ENCODE results near the gene C12orf43. TPM values are rescaled to one million over a fixed set of nuclear protein-coding genes. Genes with fewer than 3 reads are reported as not detected.

The C12orf43 gene
- total RNA-seq, 1 experiment from 2014 or later, result 14.8 TPM

DNA sequence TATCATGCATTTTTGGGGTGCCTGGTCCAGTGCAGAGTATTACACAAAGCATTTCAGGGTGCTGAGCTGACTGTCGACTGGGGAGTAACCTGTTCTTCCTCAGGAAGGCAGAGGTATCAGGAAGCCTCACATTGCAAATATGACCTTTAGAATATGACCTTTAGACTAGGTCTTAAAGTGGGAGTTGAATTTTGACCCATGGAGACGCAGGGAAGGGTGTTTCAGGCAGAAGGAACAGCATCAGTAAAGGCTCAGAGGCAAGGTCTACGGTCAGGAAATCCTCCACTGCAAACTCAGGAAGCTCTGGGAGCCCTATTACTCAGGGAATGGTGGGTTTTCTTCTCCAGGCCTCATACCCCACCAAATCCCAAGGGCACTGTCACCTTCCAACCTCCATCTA, 26.6 kb downstream of the C12orf43 start:
- Histone ChIP-seq H3K4me3 (no peak overlapping the region), H3K27ac (no peak overlapping the region), H3F3A (ENCODE audit: insufficient read depth, low read depth) (no peaks in the 10 kb centered on the region), H3K4me1 (replicated peaks; ENCODE audit: insufficient read depth) (no peaks in the 10 kb centered on the region), H3K79me2 (ENCODE audit: low read depth) (no peaks in the 10 kb centered on the region), H3K4me2 (no peak overlapping the region), H4K20me1 (ENCODE audit: insufficient read depth) (no peaks in the 10 kb centered on the region), H3K27me3 (ENCODE audit: insufficient read depth, low read depth) (peaks cover 3% of the 10 kb centered on the region; the same call in 1 of the 2 replicates), H3K9me3 (ENCODE audit: insufficient read depth, low read depth) (no peaks in the 10 kb centered on the region), H3K36me3 (ENCODE audit: low read depth) (no peaks in the 10 kb centered on the region), H2AFZ (no peak overlapping the region), H3K9me2 (ENCODE audit: insufficient read depth) (no peaks in the 10 kb centered on the region)
- TF ChIP-seq, protein P1, sequence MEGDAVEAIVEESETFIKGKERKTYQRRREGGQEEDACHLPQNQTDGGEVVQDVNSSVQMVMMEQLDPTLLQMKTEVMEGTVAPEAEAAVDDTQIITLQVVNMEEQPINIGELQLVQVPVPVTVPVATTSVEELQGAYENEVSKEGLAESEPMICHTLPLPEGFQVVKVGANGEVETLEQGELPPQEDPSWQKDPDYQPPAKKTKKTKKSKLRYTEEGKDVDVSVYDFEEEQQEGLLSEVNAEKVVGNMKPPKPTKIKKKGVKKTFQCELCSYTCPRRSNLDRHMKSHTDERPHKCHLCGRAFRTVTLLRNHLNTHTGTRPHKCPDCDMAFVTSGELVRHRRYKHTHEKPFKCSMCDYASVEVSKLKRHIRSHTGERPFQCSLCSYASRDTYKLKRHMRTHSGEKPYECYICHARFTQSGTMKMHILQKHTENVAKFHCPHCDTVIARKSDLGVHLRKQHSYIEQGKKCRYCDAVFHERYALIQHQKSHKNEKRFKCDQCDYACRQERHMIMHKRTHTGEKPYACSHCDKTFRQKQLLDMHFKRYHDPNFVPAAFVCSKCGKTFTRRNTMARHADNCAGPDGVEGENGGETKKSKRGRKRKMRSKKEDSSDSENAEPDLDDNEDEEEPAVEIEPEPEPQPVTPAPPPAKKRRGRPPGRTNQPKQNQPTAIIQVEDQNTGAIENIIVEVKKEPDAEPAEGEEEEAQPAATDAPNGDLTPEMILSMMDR (conservative IDR thresholded peaks at IDR 0.05), result no peak
- no peak for TF ChIP-seq EZH2 (IDR thresholded peaks at IDR 0.05; ENCODE audit: low read depth)
- BruUV-seq (replicated peaks), result no TSS peak
- DNase-seq, result no peak
- intact Hi-C loops (cut with micrococcal nuclease; ENCODE audit: unreplicated experiment), result no loop called here
- CTCF ChIA-PET, result no interaction called here
- POLR2A ChIA-PET (ENCODE audit: unreplicated experiment), result no interaction called here

DNA sequence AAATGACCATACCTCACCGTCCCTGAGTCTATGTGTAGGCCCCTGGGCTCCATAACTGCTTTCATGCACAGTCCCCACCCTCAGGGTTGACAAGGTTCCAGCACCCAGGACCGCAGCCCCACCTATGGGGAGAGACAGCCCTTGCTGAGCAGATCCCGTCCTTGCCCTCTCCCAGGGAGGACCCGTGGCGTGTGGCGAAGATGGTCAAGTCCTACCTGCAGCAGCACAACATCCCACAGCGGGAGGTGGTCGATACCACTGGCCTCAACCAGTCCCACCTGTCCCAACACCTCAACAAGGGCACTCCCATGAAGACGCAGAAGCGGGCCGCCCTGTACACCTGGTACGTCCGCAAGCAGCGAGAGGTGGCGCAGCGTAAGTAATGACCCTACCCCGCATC, 27.6 kb downstream of the C12orf43 start:
- Histone ChIP-seq H3K4me3 (no peak overlapping the region), H3K9me3 (ENCODE audit: insufficient read depth, low read depth) (no peaks in the 10 kb centered on the region), H3K4me1 (replicated peaks; ENCODE audit: insufficient read depth) (no peaks in the 10 kb centered on the region), H3F3A (ENCODE audit: insufficient read depth, low read depth) (no peaks in the 10 kb centered on the region), H3K36me3 (ENCODE audit: low read depth) (no peaks in the 10 kb centered on the region), H3K79me2 (ENCODE audit: low read depth) (no peaks in the 10 kb centered on the region), H3K9me2 (ENCODE audit: insufficient read depth) (no peaks in the 10 kb centered on the region), H3K27me3 (ENCODE audit: insufficient read depth, low read depth) (peaks cover 3% of the 10 kb centered on the region; the same call in 1 of the 2 replicates), H3K4me2 (no peak overlapping the region), H2AFZ (no peak overlapping the region), H4K20me1 (ENCODE audit: insufficient read depth) (no peaks in the 10 kb centered on the region), H3K27ac (no peak overlapping the region)
- no TSS peak for BruUV-seq (replicated peaks)
- intact Hi-C loops (cut with micrococcal nuclease; ENCODE audit: unreplicated experiment), result no loop called here
- ChIA-PET POLR2A (ENCODE audit: unreplicated experiment) (no interaction called here), CTCF (no interaction called here)
- no peak for DNase-seq
- TF ChIP-seq, protein P1 (conservative IDR thresholded peaks at IDR 0.05), result no peak
- TF ChIP-seq EZH2 (IDR thresholded peaks at IDR 0.05; ENCODE audit: low read depth), result no peak

DNA sequence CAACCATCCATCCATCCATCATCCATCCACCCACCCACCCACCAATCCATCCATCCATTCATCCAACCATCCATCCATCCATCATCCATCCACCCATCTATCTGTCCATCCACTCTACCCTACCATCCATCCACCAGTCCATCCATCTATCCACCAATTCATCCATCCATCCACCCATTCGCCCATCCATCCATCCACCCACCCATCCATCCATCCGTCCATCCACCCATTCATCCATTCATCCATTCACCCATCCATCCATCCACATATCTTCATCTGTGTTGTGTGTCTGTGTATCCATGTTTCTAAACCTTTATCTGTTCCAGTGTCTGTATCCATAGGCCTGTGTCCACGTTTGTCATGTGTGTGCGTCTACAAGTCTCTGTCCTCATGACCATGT, 28.1 kb downstream of the C12orf43 start:
- intact Hi-C loops (cut with micrococcal nuclease; ENCODE audit: unreplicated experiment), result no loop called here
- POLR2A ChIA-PET (ENCODE audit: unreplicated experiment), result no interaction called here
- H3K9me3 ChIP-seq (ENCODE audit: insufficient read depth, low read depth), result no peaks in the 10 kb centered on the region
- no peak for TF ChIP-seq EZH2 (IDR thresholded peaks at IDR 0.05; ENCODE audit: low read depth)
- TF ChIP-seq, protein P1 (conservative IDR thresholded peaks at IDR 0.05), result no peak
- BruUV-seq (replicated peaks), result no TSS peak
- H3K4me3 ChIP-seq, result no peak overlapping the region
- H3K79me2 ChIP-seq (ENCODE audit: low read depth), result no peaks in the 10 kb centered on the region
- no peak for DNase-seq
- no peaks in the 10 kb centered on the region for H4K20me1 ChIP-seq (ENCODE audit: insufficient read depth)
- H3K9me2 ChIP-seq (ENCODE audit: insufficient read depth), result no peaks in the 10 kb centered on the region
- no peak overlapping the region for H3K4me2 ChIP-seq
- no peak overlapping the region for H3K27ac ChIP-seq
- H3K4me1 ChIP-seq (replicated peaks; ENCODE audit: insufficient read depth), result no peaks in the 10 kb centered on the region
- H3F3A ChIP-seq (ENCODE audit: insufficient read depth, low read depth), result no peaks in the 10 kb centered on the region
- H3K27me3 ChIP-seq (ENCODE audit: insufficient read depth, low read depth), result peaks cover 3% of the 10 kb centered on the region; the same call in 1 of the 2 replicates
- H2AFZ ChIP-seq, result no peak overlapping the region
- CTCF ChIA-PET, result no interaction called here
- H3K36me3 ChIP-seq (ENCODE audit: low read depth), result no peaks in the 10 kb centered on the region
